GM12878 (cell line): Measurements from ENCODE around the gene ERC2.

Experiments used
- BCL11A ChIP-seq: IDR thresholded peaks from 2 replicates; pipeline ENCODE4 v1.6.1; 2011; ENCODE audit warnings: low read depth, low read length
- CEBPB ChIP-seq, 2 experiments: fragments of 150-350 bp in 1 of 2; IDR thresholded peaks; 2 replicates each; pipeline ENCODE4 v1.6.1; 2012 to 2014; ENCODE audit warnings: low read depth in 2 of 2, low read length in 2 of 2, borderline replicate concordance in 1 of 2, inconsistent platforms in 1 of 2
- CTCF ChIP-seq, 3 experiments: IDR thresholded peaks in 2 of 3; conservative IDR thresholded peaks in 1 of 3; 2 replicates each; pipeline ENCODE4 v1.5.1; 2011; ENCODE audit warnings: low read depth in 3 of 3, low read length in 3 of 3, mild to moderate bottlenecking in 3 of 3, control low read depth in 2 of 3, moderate library complexity in 2 of 3, inconsistent platforms in 1 of 3, mixed read lengths in 1 of 3; ENCODE audit not compliant: control insufficient read depth in 2 of 3, insufficient read depth in 1 of 3; ENCODE audit errors: extremely low read depth in 1 of 3
- EZH2 ChIP-seq: IDR thresholded peaks from 2 replicates; pipeline ENCODE4 v1.6.1; 2012; ENCODE audit warnings: low read depth, mild to moderate bottlenecking, control low read depth, inconsistent platforms, low read length, borderline replicate concordance; ENCODE audit not compliant: control insufficient read depth
- MYB ChIP-seq: fragments of 150-350 bp; IDR thresholded peaks from 2 replicates; pipeline ENCODE4 v1.6.1; 2014; ENCODE audit warnings: mild to moderate bottlenecking, low read depth, low read length, borderline replicate concordance
- NRF1 ChIP-seq: conservative IDR thresholded peaks from 2 replicates; pipeline ENCODE4 v1.6.1; 2011; ENCODE audit warnings: mild to moderate bottlenecking, low read depth, low read length, improper control_type of control experiment
- POLR2AphosphoS5 ChIP-seq: IDR thresholded peaks from 2 replicates; pipeline ENCODE4 v1.6.1; 2011; ENCODE audit warnings: mild to moderate bottlenecking, low read length, inconsistent platforms
- RAD21 ChIP-seq: IDR thresholded peaks from 2 replicates; pipeline ENCODE4 v1.6.1; 2011; ENCODE audit warnings: mild to moderate bottlenecking, low read depth, low read length, moderate library complexity; ENCODE audit not compliant: insufficient read depth
- RCOR1 ChIP-seq: conservative IDR thresholded peaks from 2 replicates; pipeline ENCODE4 v1.6.1; 2012; ENCODE audit warnings: low read depth, low read length, improper control_type of control experiment
- REST ChIP-seq: IDR thresholded peaks from 2 replicates; pipeline ENCODE4 v1.6.1; 2012; ENCODE audit warnings: mild to moderate bottlenecking, low read depth, low read length
- SMAD1 ChIP-seq: fragments of 450-650 bp; IDR thresholded peaks from 2 replicates; pipeline ENCODE4 v1.6.1; 2018; ENCODE audit warnings: mild to moderate bottlenecking, low read depth; ENCODE audit not compliant: partially characterized antibody
- TF ChIP-seq, protein P1 (sequence below): IDR thresholded peaks from 2 replicates; pipeline ENCODE4 v1.6.1; 2011; ENCODE audit warnings: low read depth, low read length, improper control_type of control experiment, borderline replicate concordance
- TF ChIP-seq, protein P2 (sequence below): IDR thresholded peaks from 2 replicates; pipeline ENCODE4 v1.6.1; 2012; ENCODE audit warnings: low read depth, low read length, improper control_type of control experiment

- no peak for TF ChIP-seq MYB
- no peak for TF ChIP-seq EZH2
- TF ChIP-seq NRF1 = no peak
- no peak for TF ChIP-seq CTCF (IDR thresholded peaks at IDR 0.05 in 2 of 3, conservative IDR thresholded peaks at IDR 0.05 in 1 of 3; ENCODE audit: control insufficient read depth in 2 of 3, extremely low read depth in 1 of 3, insufficient read depth in 1 of 3, low read depth in 3 of 3, low read length in 3 of 3)
- TF ChIP-seq, protein P1, sequence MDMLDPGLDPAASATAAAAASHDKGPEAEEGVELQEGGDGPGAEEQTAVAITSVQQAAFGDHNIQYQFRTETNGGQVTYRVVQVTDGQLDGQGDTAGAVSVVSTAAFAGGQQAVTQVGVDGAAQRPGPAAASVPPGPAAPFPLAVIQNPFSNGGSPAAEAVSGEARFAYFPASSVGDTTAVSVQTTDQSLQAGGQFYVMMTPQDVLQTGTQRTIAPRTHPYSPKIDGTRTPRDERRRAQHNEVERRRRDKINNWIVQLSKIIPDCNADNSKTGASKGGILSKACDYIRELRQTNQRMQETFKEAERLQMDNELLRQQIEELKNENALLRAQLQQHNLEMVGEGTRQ = no peak
- no peak for TF ChIP-seq REST
- TF ChIP-seq SMAD1 = no peak
- no peak for TF ChIP-seq POLR2AphosphoS5
- no peak for TF ChIP-seq RCOR1
- TF ChIP-seq BCL11A = no peak
- TF ChIP-seq, protein P2, sequence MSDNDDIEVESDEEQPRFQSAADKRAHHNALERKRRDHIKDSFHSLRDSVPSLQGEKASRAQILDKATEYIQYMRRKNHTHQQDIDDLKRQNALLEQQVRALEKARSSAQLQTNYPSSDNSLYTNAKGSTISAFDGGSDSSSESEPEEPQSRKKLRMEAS = no peak
- TF ChIP-seq RAD21 = no peak
- no peak for TF ChIP-seq CEBPB (IDR thresholded peaks at IDR 0.05; ENCODE audit: borderline replicate concordance in 1 of 2, low read depth in 2 of 2, low read length in 2 of 2)
Measured at GRCh38 chr3:55792742-55793141, 675.5 kb downstream of the ERC2 start.
